Measurements from ENCODE around the gene MAML1. TPM values are rescaled to one million over a fixed set of nuclear protein-coding genes. Genes with fewer than 3 reads are reported as not detected.
A peak's percentile ranks its signal among the peaks of the same experiment; 100 is the strongest.
"Not testable (repeated sequence)": the region's sequence is repeated elsewhere in the genome, so short reads cannot be mapped to it uniquely, and the experiment has no call there.

Gene MAML1, protein sequence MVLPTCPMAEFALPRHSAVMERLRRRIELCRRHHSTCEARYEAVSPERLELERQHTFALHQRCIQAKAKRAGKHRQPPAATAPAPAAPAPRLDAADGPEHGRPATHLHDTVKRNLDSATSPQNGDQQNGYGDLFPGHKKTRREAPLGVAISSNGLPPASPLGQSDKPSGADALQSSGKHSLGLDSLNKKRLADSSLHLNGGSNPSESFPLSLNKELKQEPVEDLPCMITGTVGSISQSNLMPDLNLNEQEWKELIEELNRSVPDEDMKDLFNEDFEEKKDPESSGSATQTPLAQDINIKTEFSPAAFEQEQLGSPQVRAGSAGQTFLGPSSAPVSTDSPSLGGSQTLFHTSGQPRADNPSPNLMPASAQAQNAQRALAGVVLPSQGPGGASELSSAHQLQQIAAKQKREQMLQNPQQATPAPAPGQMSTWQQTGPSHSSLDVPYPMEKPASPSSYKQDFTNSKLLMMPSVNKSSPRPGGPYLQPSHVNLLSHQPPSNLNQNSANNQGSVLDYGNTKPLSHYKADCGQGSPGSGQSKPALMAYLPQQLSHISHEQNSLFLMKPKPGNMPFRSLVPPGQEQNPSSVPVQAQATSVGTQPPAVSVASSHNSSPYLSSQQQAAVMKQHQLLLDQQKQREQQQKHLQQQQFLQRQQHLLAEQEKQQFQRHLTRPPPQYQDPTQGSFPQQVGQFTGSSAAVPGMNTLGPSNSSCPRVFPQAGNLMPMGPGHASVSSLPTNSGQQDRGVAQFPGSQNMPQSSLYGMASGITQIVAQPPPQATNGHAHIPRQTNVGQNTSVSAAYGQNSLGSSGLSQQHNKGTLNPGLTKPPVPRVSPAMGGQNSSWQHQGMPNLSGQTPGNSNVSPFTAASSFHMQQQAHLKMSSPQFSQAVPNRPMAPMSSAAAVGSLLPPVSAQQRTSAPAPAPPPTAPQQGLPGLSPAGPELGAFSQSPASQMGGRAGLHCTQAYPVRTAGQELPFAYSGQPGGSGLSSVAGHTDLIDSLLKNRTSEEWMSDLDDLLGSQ
- 32.5 TPM for total RNA-seq

GRCh38 chr5:179732412-179732917 lies at the start of gene MAML1:
Gene MAML1, plus strand, starts transcription at chr5:179732822. Its CDS starts 291 bp downstream, at chr5:179733113.
- DNase-seq (ENCODE audit: low spot score) (peak; percentile 100), ATAC-seq (peak; percentile 100)
- intact Hi-C loops (cut with DNase I): no loop called here

GRCh38 chr5:179689212-179689611 lies 43.4 kb upstream of the MAML1 start:
- ATAC-seq; intact Hi-C loops (cut with DNase I): not testable (repeated sequence)

DNA sequence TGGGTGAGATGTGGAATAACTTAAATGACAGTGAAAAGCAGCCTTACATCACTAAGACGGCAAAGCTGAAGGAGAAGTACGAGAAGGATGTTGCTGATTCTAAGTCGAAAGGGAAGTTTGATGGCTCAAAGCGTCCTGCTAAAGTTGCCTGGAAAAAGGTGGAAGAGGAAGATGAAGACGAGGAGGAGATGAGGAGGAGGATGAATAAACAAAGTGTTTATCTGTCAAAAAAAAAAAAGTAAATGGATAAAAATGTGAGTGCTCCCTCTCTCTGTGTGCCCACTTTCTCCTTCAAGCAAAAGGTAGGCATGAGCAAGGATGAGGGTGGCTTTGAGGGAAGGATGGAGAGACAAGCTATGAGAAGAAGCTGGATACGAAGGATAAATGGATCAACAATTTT lies 38.1 kb upstream of the MAML1 start:
- intact Hi-C loops (cut with DNase I): no loop called here
- ATAC-seq (no peak), DNase-seq (ENCODE audit: low spot score) (no peak)

More at GRCh38 chr5:179689212-179689611, 43.4 kb upstream of the MAML1 start:
- not testable (repeated sequence) for DNase-seq (ENCODE audit: low spot score)

- intact Hi-C loops (cut with DNase I): no loop called here
- no peak for DNase-seq (ENCODE audit: low spot score)
Observed at GRCh38 chr5:179696603-179697002, 36.0 kb upstream of the MAML1 start.

GRCh38 chr5:179697108-179697507 lies 35.5 kb upstream of the MAML1 start:
- DNase-seq (ENCODE audit: low spot score): no peak
- intact Hi-C loops (cut with DNase I): no loop called here
- ATAC-seq: no peak

More at GRCh38 chr5:179696603-179697002, 36.0 kb upstream of the MAML1 start:
- no peak for ATAC-seq

GRCh38 chr5:179697543-179697942 lies 35.1 kb upstream of the MAML1 start:
- intact Hi-C loops (cut with DNase I); ATAC-seq; DNase-seq (ENCODE audit: low spot score): not testable (repeated sequence)

- ATAC-seq: peak; percentile 98
- peak; percentile 99 for DNase-seq (ENCODE audit: low spot score)
- intact Hi-C loops (cut with DNase I): no loop called here
Observed at GRCh38 chr5:179697993-179698934, 34.4 kb upstream of the MAML1 start.

DNA sequence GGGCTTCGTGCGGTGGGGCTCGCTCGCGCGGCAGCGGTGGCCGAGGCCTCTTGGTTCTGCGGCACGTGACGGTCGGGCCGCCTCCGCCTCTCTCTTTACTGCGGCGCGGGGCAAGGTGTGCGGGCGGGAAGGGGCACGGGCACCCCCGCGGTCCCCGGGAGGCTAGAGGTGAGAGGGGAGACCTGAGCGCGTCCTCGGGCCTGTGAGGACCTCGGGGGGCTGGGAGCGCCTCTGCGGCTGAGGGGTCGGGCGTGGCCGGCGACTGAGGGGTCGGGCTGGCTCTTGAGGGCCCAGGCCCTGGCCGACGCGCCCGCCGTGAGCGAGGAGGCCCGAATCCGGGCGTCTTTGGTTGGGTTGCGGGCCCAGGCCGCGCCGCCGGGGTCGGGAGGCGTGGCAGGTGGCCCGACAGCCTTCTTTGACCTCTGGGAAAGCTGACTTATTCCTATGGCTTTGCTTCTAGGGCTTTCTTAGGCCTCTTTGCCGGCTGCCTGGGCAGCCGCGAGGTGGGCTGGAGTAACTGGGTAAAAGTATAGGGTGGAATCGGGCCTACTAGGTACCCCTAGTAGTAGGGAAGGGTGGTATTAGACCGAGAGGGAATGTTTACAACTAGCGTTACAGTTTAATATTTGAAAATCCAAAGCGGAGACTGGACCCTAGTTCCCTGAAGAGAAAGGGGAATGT lies 33.5 kb upstream of the MAML1 start, which contains the start of gene CANX:
TSS of gene CANX (plus strand) at position 33 of the 681 bp plus-strand sequence. CDS start 6,715 bp downstream, outside the sequence.
- DNase-seq (ENCODE audit: low spot score) (no peak), ATAC-seq (no peak)
- intact Hi-C loops (cut with DNase I): no loop called here

- DNase-seq (ENCODE audit: low spot score): no peak
- no peak for ATAC-seq
- intact Hi-C loops (cut with DNase I): no loop called here
Observed at GRCh38 chr5:179699616-179700237, 32.9 kb upstream of the MAML1 start.

GRCh38 chr5:179700401-179700918 lies 32.2 kb upstream of the MAML1 start:
- no peak for ATAC-seq
- DNase-seq (ENCODE audit: low spot score): no peak
- intact Hi-C loops (cut with DNase I): no loop called here

GRCh38 chr5:179716286-179716685 lies 16.3 kb upstream of the MAML1 start:
- intact Hi-C loops (cut with DNase I): no loop called here
- no peak for ATAC-seq

GRCh38 chr5:179720222-179720621 lies 12.4 kb upstream of the MAML1 start:
- no peak for DNase-seq (ENCODE audit: low spot score)
- intact Hi-C loops (cut with DNase I): no loop called here
- no peak for ATAC-seq

More at GRCh38 chr5:179716286-179716685, 16.3 kb upstream of the MAML1 start:
- no peak for DNase-seq (ENCODE audit: low spot score)

DNA sequence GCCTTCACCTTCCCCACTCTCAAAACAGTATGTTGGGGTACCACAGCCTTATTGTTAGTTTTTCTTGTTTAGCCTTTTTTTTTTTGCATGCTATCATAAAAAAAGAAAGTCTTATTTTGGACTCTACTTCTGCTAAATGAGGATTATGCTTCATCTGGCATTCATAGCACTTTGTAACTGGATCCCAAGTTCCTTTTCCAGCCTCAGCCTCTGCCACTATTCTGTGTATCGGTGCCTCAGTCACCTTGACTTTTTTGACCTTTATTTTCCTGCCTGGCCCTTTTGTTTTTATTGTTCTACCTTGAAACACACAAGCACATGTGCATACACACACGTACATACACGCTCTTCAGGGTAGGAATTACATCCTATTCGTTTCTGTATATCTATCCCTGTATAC lies 8.5 kb upstream of the MAML1 start:
- ATAC-seq (no peak), DNase-seq (ENCODE audit: low spot score) (no peak)
- intact Hi-C loops (cut with DNase I): no loop called here

DNA sequence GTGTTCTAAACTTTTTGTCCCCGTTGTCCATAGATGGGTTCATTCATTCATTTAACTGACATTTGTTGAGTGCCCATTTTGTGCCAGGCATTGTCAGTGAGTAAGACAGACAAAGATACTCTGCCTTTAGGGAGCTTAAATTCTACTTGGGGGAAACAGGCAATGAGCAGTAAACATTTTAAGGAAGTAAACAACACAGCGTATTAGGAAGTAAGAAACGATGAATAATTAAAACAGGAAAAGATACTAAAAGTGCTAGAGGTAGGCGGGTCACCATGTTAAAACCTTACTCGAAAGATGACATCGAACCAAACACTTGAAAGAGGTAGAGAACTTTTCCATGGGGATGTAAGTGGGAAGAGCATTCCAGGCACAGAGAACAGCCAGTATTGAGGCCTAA lies 5.5 kb upstream of the MAML1 start:
- DNase-seq (ENCODE audit: low spot score) (no peak), ATAC-seq (no peak)
- intact Hi-C loops (cut with DNase I): no loop called here

DNA sequence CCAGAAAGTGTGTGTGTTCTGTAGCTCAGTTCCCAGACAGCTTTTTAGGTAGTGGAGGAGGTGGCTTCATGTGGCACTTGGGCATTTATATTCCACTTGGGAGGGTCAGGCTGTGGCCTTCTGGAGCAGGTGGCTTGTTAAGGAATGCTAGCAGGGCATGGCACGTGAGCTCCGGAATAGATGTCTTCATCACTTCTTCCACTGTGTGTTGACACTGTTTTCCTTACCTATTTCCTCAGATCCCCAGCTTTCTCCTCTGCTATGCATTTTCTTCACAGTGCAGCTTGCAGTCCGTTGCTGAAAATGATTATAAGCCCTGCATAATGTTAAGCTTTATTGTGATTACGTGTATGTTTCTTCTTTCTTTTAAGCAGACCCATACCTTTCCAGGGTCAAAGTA lies 3.3 kb upstream of the MAML1 start:
- ATAC-seq (no peak), DNase-seq (ENCODE audit: low spot score) (no peak)
- intact Hi-C loops (cut with DNase I): no loop called here

GRCh38 chr5:179729727-179730126 lies 2.9 kb upstream of the MAML1 start:
- ATAC-seq: no peak
- intact Hi-C loops (cut with DNase I): no loop called here
- no peak for DNase-seq (ENCODE audit: low spot score)

DNA sequence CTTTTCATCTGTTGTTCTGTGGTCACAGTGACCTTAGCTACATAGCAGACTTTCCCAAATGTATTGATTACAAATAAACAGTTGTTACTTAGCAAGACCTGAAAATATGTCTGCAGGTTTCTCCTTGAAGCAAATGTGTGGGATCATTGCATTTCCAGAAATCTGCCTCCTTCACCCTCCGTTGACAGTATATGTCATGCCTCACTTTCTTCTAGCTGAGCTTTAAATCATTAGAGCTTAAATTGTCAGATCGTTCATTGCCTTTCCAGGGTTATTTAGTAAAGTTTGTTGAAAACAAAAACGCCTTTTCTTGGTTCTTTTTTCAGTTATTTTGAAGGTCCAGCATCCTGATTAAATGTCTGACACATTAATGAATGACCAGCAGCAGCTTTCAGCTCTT lies 2.3 kb upstream of the MAML1 start:
- DNase-seq (ENCODE audit: low spot score) (no peak), ATAC-seq (no peak)
- intact Hi-C loops (cut with DNase I): no loop called here
